Keratinocyte (primary cell): ENCODE measurements around the gene SLC35E2B.

Experiments
- CTCF ChIP-seq, 3 experiments: IDR thresholded peaks in 1 of 3; conservative IDR thresholded peaks in 1 of 3; optimal IDR thresholded peaks in 1 of 3; 2 replicates in 2 of 3; 3 replicates in 1 of 3; pipeline versions ENCODE3 to v1.5.1; 2011; ENCODE audit warnings: low read length in 3 of 3, mild to moderate bottlenecking in 3 of 3, moderate library complexity in 2 of 3, control low read depth in 1 of 3, inconsistent platforms in 1 of 3; ENCODE audit not compliant: insufficient read depth in 2 of 3; ENCODE audit errors: extremely low read depth in 1 of 3
- EZH2 ChIP-seq: IDR thresholded peaks from one replicate; pipeline ENCODE4 v1.6.1; 2012; ENCODE audit warnings: inconsistent platforms, mild to moderate bottlenecking, low read length, moderate library complexity

GRCh38 chr1:1664941-1665814, 27.4 kb downstream of the SLC35E2B start:
- TF ChIP-seq CTCF (optimal IDR thresholded peaks at IDR 0.05 in 1 of 3, IDR thresholded peaks at IDR 0.05 in 1 of 3, conservative IDR thresholded peaks at IDR 0.05 in 1 of 3; ENCODE audit: extremely low read depth in 1 of 3, insufficient read depth in 2 of 3, low read length in 3 of 3) (no peak), EZH2 (no peak)
